HEK293 (cell line): ENCODE measurements around the gene INPP4B.

ENCODE experiments used
- MEIS1 ChIP-seq: sonication (generic); formaldehyde crosslinking; IDR thresholded peaks from 2 replicates; pipeline ENCODE4 v1.8.1; 2022; ENCODE audit warnings: missing genetic modification reagents, mild to moderate bottlenecking, borderline replicate concordance
- YY1 ChIP-seq: fragments of 450-650 bp; formaldehyde crosslinking; IDR thresholded peaks from 2 replicates; pipeline ENCODE4 v1.5.1; 2018; ENCODE audit warnings: missing biosample characterization, missing genetic modification characterization
- ZNF23 ChIP-seq: fragments of 450-650 bp; formaldehyde crosslinking; IDR thresholded peaks from 2 replicates; pipeline ENCODE4 v1.5.1; 2016; ENCODE audit warnings: missing biosample characterization, missing genetic modification characterization, borderline replicate concordance
- ZNF350 ChIP-seq: fragments of 450-650 bp; formaldehyde crosslinking; IDR thresholded peaks from 2 replicates; pipeline ENCODE4 v1.5.0; 2017; ENCODE audit warnings: missing biosample characterization, mild to moderate bottlenecking, missing genetic modification characterization
- ZNF416 ChIP-seq: fragments of 450-650 bp; formaldehyde crosslinking; IDR thresholded peaks from 2 replicates; pipeline ENCODE4 v1.5.1; 2016; ENCODE audit warnings: missing biosample characterization, missing genetic modification characterization
- ZNF510 ChIP-seq: fragments of 450-650 bp; formaldehyde crosslinking; IDR thresholded peaks from 2 replicates; pipeline ENCODE4 v1.5.1; 2018; ENCODE audit warnings: mild to moderate bottlenecking, missing genetic modification characterization, missing biosample characterization; ENCODE audit not compliant: insufficient replicate concordance
- TF ChIP-seq, protein P1 (sequence below): fragments of 450-650 bp; formaldehyde crosslinking; IDR thresholded peaks from 2 replicates; pipeline ENCODE4 v1.5.1; 2016; ENCODE audit warnings: missing biosample characterization, missing genetic modification characterization
- TF ChIP-seq, protein P2 (sequence below): fragments of 450-650 bp; formaldehyde crosslinking; IDR thresholded peaks from 2 replicates; pipeline ENCODE4 v1.5.1; 2016; ENCODE audit warnings: missing biosample characterization, missing genetic modification characterization
- TF ChIP-seq, protein P3 (sequence below): fragments of 450-650 bp; formaldehyde crosslinking; IDR thresholded peaks from 2 replicates; pipeline ENCODE4 v1.5.1; 2016; ENCODE audit warnings: missing biosample characterization, missing genetic modification characterization

DNA sequence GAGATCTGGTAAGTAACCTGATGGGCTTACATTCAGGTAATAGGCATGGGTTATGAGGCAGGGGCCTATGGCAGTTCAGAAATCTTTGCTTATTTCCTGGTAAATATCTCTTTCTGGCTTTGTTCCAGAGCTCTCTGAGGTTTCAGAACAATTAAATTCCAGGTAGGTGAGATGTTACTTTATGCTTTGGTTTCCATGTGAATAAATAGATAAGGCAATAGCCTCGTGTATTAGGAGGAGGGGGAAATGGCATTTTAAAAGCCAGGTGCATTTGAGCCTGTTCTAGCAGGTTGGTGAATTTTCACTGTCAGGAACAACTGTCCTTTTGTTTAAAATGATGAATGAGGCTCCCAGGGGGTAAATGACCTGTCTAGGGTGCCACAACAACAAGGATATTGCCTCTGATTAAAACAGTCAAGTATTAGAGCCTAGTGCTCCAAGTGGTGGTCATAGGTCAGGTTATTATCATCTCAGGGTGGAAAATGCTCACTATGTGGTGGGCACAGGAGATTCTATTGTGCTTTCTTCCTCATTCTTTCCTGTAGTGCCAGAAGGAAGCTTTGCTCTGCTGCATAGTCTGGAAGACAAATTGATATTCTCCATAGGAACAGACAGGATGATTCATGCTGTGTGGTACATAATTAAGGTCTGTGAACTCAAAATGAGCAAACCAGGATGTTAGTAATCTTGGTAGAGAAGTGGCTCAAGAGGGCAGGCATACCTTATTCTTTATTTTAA lies 296.2 kb downstream of the INPP4B start:
- TF ChIP-seq, protein P1, sequence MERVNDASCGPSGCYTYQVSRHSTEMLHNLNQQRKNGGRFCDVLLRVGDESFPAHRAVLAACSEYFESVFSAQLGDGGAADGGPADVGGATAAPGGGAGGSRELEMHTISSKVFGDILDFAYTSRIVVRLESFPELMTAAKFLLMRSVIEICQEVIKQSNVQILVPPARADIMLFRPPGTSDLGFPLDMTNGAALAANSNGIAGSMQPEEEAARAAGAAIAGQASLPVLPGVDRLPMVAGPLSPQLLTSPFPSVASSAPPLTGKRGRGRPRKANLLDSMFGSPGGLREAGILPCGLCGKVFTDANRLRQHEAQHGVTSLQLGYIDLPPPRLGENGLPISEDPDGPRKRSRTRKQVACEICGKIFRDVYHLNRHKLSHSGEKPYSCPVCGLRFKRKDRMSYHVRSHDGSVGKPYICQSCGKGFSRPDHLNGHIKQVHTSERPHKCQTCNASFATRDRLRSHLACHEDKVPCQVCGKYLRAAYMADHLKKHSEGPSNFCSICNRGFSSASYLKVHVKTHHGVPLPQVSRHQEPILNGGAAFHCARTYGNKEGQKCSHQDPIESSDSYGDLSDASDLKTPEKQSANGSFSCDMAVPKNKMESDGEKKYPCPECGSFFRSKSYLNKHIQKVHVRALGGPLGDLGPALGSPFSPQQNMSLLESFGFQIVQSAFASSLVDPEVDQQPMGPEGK (tag by site-specific recombination): no peak
- TF ChIP-seq ZNF23: no peak
- TF ChIP-seq, protein P2, sequence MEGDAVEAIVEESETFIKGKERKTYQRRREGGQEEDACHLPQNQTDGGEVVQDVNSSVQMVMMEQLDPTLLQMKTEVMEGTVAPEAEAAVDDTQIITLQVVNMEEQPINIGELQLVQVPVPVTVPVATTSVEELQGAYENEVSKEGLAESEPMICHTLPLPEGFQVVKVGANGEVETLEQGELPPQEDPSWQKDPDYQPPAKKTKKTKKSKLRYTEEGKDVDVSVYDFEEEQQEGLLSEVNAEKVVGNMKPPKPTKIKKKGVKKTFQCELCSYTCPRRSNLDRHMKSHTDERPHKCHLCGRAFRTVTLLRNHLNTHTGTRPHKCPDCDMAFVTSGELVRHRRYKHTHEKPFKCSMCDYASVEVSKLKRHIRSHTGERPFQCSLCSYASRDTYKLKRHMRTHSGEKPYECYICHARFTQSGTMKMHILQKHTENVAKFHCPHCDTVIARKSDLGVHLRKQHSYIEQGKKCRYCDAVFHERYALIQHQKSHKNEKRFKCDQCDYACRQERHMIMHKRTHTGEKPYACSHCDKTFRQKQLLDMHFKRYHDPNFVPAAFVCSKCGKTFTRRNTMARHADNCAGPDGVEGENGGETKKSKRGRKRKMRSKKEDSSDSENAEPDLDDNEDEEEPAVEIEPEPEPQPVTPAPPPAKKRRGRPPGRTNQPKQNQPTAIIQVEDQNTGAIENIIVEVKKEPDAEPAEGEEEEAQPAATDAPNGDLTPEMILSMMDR (tag by site-specific recombination): no peak
- TF ChIP-seq ZNF350 (tag by site-specific recombination): no peak
- no peak for TF ChIP-seq MEIS1 (CRISPR knock-in tag)
- TF ChIP-seq, protein P3, sequence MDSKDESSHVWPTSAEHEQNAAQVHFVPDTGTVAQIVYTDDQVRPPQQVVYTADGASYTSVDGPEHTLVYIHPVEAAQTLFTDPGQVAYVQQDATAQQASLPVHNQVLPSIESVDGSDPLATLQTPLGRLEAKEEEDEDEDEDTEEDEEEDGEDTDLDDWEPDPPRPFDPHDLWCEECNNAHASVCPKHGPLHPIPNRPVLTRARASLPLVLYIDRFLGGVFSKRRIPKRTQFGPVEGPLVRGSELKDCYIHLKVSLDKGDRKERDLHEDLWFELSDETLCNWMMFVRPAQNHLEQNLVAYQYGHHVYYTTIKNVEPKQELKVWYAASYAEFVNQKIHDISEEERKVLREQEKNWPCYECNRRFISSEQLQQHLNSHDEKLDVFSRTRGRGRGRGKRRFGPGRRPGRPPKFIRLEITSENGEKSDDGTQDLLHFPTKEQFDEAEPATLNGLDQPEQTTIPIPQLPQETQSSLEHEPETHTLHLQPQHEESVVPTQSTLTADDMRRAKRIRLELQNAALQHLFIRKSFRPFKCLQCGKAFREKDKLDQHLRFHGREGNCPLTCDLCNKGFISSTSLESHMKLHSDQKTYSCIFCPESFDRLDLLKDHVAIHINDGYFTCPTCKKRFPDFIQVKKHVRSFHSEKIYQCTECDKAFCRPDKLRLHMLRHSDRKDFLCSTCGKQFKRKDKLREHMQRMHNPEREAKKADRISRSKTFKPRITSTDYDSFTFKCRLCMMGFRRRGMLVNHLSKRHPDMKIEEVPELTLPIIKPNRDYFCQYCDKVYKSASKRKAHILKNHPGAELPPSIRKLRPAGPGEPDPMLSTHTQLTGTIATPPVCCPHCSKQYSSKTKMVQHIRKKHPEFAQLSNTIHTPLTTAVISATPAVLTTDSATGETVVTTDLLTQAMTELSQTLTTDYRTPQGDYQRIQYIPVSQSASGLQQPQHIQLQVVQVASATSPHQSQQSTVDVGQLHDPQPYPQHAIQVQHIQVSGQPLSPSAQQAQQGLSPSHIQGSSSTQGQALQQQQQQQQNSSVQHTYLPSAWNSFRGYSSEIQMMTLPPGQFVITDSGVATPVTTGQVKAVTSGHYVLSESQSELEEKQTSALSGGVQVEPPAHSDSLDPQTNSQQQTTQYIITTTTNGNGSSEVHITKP (tag by site-specific recombination): no peak
- no peak for TF ChIP-seq YY1
- TF ChIP-seq ZNF416 (tag by site-specific recombination): no peak
- TF ChIP-seq ZNF510: no peak
